ENCODE measurements around the gene XYLT1. TPM values are rescaled to one million over a fixed set of nuclear protein-coding genes. Genes with fewer than 3 reads are reported as not detected.

Gene XYLT1
- total and polyA plus RNA-seq, 8 donors, result 6.0 to 8.4 (median 7.3) TPM

DNA sequence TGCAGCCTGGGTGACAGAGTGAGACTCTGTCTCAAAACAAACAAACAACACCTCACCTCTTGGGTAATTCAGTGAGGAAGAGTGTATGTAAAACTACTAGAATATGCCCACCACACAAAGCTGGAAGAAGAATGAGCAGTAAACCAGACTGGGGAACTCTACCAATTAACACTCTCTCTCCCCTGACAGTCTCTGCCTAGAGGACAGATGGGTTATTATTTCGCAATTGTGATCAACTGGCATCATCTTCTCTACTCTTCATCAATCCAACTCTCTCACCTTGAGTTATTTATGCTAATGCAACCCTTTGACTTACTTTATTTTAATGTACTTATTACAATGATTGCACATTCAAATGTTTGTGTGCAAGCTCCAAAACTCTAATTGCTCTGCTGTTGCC lies 205.6 kb downstream of the XYLT1 start:
- ATAC-seq, result no peak
- TF ChIP-seq, protein P1, sequence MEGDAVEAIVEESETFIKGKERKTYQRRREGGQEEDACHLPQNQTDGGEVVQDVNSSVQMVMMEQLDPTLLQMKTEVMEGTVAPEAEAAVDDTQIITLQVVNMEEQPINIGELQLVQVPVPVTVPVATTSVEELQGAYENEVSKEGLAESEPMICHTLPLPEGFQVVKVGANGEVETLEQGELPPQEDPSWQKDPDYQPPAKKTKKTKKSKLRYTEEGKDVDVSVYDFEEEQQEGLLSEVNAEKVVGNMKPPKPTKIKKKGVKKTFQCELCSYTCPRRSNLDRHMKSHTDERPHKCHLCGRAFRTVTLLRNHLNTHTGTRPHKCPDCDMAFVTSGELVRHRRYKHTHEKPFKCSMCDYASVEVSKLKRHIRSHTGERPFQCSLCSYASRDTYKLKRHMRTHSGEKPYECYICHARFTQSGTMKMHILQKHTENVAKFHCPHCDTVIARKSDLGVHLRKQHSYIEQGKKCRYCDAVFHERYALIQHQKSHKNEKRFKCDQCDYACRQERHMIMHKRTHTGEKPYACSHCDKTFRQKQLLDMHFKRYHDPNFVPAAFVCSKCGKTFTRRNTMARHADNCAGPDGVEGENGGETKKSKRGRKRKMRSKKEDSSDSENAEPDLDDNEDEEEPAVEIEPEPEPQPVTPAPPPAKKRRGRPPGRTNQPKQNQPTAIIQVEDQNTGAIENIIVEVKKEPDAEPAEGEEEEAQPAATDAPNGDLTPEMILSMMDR (IDR thresholded peaks at IDR 0.05), result no peak
- intact Hi-C loops (cut with DNase I), result no loop called here

GRCh38 chr16:17261197-17261858 lies 209.4 kb downstream of the XYLT1 start:
- TF ChIP-seq, protein P1 (IDR thresholded peaks at IDR 0.05), result no peak
- intact Hi-C loops (cut with DNase I), result no loop called here
- H3K4me1 ChIP-seq, result no peaks in the 10 kb centered on the region

More for the DNA sequence above, 205.6 kb downstream of the XYLT1 start:
- Histone ChIP-seq H3K27ac (no peak overlapping the region), H3K27me3 (no peaks in the 10 kb centered on the region), H3K36me3 (no peaks in the 10 kb centered on the region), H3K9me3 (no peaks in the 10 kb centered on the region), H3K4me1 (peaks cover 0 to 11% of the 10 kb centered on the region in 2 donors), H3K4me3 (no peak overlapping the region)
- DNase-seq, result no peak

GRCh38 chr16:17260276-17260849 lies 210.4 kb downstream of the XYLT1 start:
- Histone ChIP-seq H3K27me3 (no peaks in the 10 kb centered on the region), H3K4me3 (no peak overlapping the region), H3K4me1 (no peaks in the 10 kb centered on the region), H3K27ac (no peak overlapping the region), H3K36me3 (no peaks in the 10 kb centered on the region), H3K9me3 (no peaks in the 10 kb centered on the region)
- intact Hi-C loops (cut with DNase I), result no loop called here
- ATAC-seq, result no peak
- no peak for DNase-seq
- TF ChIP-seq, protein P1 (IDR thresholded peaks at IDR 0.05), result no peak

More at GRCh38 chr16:17261197-17261858, 209.4 kb downstream of the XYLT1 start:
- DNase-seq (no peak), ATAC-seq (no peak)
- no peaks in the 10 kb centered on the region for H3K9me3 ChIP-seq
- no peak overlapping the region for H3K4me3 ChIP-seq
- H3K27ac ChIP-seq, result no peak overlapping the region
- H3K27me3 ChIP-seq, result no peaks in the 10 kb centered on the region
- H3K36me3 ChIP-seq, result no peaks in the 10 kb centered on the region

GRCh38 chr16:17259751-17260270 lies 210.9 kb downstream of the XYLT1 start:
- TF ChIP-seq, protein P1 (IDR thresholded peaks at IDR 0.05), result no peak

More at GRCh38 chr16:17259751-17260270, 210.9 kb downstream of the XYLT1 start:
- Histone ChIP-seq H3K9me3 (no peaks in the 10 kb centered on the region), H3K27ac (no peak overlapping the region), H3K4me3 (no peak overlapping the region), H3K36me3 (no peaks in the 10 kb centered on the region), H3K27me3 (no peaks in the 10 kb centered on the region), H3K4me1 (no peaks in the 10 kb centered on the region)
- ATAC-seq (no peak), DNase-seq (peak in 1 of 4 donors; percentile 26)
- intact Hi-C loops (cut with DNase I), result no loop called here
